Measurements from ENCODE around the gene LPP. TPM values are rescaled to one million over a fixed set of nuclear protein-coding genes. Genes with fewer than 3 reads are reported as not detected.

Gene LPP
- total and polyA plus RNA-seq, 10 of the 15 experiments (the other 5 are each of a cell fraction or from before 2014, with no cell fraction given): under 0.01 to 0.62 (median 0.03) TPM

GRCh38 chr3:188352196-188352927, 198.4 kb downstream of the LPP start:
- CTCF ChIA-PET: interaction anchor here (1.2 kb wide), 1 partner anchor 25 kb away, joined by 4 read pairs; no protein-coding TSS in a partner anchor
- H3K9ac ChIP-seq (ENCODE audit: control insufficient read depth, insufficient read depth, low read length): no peak overlapping the region
- 53% methylated on average over 18 of the region's 18 CpGs for WGBS (ENCODE audit: insufficient coverage, insufficient replicate concordance, low lambda C conversion rate, missing lambda C conversion rate)

More at GRCh38 chr3:188352196-188352927, 198.4 kb downstream of the LPP start:
- Histone ChIP-seq H3K79me2 (ENCODE audit: control insufficient read depth, insufficient read depth, low read length) (no peaks in the 10 kb centered on the region), H3K27ac (ENCODE audit: control insufficient read depth, insufficient read depth) (no peak overlapping the region), H2AFZ (ENCODE audit: control insufficient read depth, low read depth, low read length) (no peak overlapping the region), H4K20me1 (ENCODE audit: control insufficient read depth, insufficient read depth) (no peaks in the 10 kb centered on the region), H3K4me3 (no peak overlapping the region), H3K9me3 (replicated peaks; ENCODE audit: control insufficient read depth, insufficient read depth, low read length) (no peaks in the 10 kb centered on the region), H3K4me1 (ENCODE audit: control insufficient read depth, insufficient read depth, low read length) (no peaks in the 10 kb centered on the region), H3K27me3 (replicated peaks in 1 of 2; ENCODE audit: control insufficient read depth in 2 of 2, insufficient read depth in 2 of 2, low read length in 1 of 2) (peaks cover 4% of the 10 kb centered on the region in 2 experiments; a peak in 3 of 4 replicates), H3K36me3 (ENCODE audit: control insufficient read depth in 2 of 2, insufficient read depth in 2 of 2, low read length in 1 of 2) (no peaks in the 10 kb centered on the region), H3K4me2 (ENCODE audit: control insufficient read depth, insufficient read depth) (no peak overlapping the region)
- SMC1A ChIA-PET (ENCODE audit: uncharacterized antibody, unreplicated experiment): no interaction called here
- RAD21 ChIA-PET (ENCODE audit: unreplicated experiment): no interaction called here
- ATAC-seq (no peak), FAIRE-seq (no peak), DNase-seq (ENCODE audit: low read depth, low spot score) (no peak)
- intact Hi-C loops (cut with micrococcal nuclease; ENCODE audit: unreplicated experiment) (no loop called here), in situ Hi-C loops (cut with MboI) (no loop called here)
- TF ChIP-seq FOXM1 (IDR thresholded peaks at IDR 0.05; ENCODE audit: low read depth, low read length) (no peak), IKZF1 (conservative IDR thresholded peaks at IDR 0.05) (no peak), PAX8 (IDR thresholded peaks at IDR 0.05) (no peak), KLF5 (IDR thresholded peaks at IDR 0.05; ENCODE audit: partially characterized antibody) (no peak), NFYA (IDR thresholded peaks at IDR 0.05; ENCODE audit: borderline replicate concordance, low read depth, low read length) (no peak), SRF (IDR thresholded peaks at IDR 0.05; ENCODE audit: low read depth in 2 of 2, low read length in 2 of 2) (no peak), NFYB (IDR thresholded peaks at IDR 0.05; ENCODE audit: insufficient read depth, low read depth, low read length) (no peak), WRNIP1 (IDR thresholded peaks at IDR 0.05; ENCODE audit: borderline replicate concordance, low read depth, low read length) (no peak), MEF2B (IDR thresholded peaks at IDR 0.05; ENCODE audit: partially characterized antibody, poor library complexity, severe bottlenecking) (no peak)
- TF ChIP-seq, protein P1, sequence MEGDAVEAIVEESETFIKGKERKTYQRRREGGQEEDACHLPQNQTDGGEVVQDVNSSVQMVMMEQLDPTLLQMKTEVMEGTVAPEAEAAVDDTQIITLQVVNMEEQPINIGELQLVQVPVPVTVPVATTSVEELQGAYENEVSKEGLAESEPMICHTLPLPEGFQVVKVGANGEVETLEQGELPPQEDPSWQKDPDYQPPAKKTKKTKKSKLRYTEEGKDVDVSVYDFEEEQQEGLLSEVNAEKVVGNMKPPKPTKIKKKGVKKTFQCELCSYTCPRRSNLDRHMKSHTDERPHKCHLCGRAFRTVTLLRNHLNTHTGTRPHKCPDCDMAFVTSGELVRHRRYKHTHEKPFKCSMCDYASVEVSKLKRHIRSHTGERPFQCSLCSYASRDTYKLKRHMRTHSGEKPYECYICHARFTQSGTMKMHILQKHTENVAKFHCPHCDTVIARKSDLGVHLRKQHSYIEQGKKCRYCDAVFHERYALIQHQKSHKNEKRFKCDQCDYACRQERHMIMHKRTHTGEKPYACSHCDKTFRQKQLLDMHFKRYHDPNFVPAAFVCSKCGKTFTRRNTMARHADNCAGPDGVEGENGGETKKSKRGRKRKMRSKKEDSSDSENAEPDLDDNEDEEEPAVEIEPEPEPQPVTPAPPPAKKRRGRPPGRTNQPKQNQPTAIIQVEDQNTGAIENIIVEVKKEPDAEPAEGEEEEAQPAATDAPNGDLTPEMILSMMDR (IDR thresholded peaks at IDR 0.05 in 2 of 3, conservative IDR thresholded peaks at IDR 0.05 in 1 of 3; ENCODE audit: control insufficient read depth in 2 of 3, extremely low read depth in 1 of 3, insufficient read depth in 1 of 3, low read depth in 3 of 3, low read length in 3 of 3): no peak
- TF ChIP-seq, protein P2, sequence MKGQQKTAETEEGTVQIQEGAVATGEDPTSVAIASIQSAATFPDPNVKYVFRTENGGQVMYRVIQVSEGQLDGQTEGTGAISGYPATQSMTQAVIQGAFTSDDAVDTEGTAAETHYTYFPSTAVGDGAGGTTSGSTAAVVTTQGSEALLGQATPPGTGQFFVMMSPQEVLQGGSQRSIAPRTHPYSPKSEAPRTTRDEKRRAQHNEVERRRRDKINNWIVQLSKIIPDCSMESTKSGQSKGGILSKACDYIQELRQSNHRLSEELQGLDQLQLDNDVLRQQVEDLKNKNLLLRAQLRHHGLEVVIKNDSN (IDR thresholded peaks at IDR 0.05; ENCODE audit: borderline replicate concordance, extremely low read length, insufficient read depth, low read depth, low read length): no peak
- POLR2A ChIA-PET: no interaction called here
- BruUV-seq (replicated peaks): no TSS peak

Measured in GM12878 (cell line).